Activated CD4-positive, alpha-beta T cell treated with anti-CD3 and anti-CD28 coated beads for 1 hour (primary cell): ENCODE measurements around the gene NECTIN1.

Experiments used
- DNase-seq: peaks from one replicate; pipeline ENCODE4 v3.0.0-alpha.2; 2020

NECTIN1 gene

DNA sequence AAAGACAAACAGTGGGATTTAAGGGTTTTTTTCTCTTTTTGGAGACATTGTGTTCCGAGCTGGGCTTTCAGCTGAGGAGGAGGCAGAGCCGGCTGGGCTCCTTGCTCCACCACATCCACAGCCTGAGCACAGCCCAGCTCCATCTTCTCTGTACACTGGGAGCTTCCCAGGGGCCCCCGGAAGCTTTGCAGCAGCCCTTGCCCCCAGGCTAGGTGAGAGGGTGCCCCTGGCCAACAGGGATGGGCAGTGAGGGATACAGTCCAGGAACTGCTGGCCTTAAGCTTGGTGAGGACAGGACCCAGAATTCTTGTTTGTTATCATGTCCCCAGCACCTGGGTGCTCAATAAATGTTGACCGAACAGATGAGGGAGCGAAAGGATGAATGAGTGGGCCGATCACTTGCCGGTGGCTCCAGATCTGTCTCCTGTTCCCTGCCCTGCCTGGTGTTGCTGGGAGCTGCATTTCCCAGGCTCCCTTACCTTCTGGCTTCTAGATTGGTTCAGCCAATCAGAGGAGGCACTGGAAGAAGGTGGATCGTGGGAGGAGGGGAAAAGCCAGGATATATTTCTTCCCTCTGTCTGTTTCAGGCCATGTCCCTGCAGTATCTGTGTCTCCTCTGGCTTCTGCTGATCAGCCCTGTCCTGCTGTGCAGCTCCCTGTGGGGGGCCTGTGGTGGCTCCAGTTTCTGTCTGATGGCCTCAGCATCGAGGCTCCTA, 26.5 kb upstream of the NECTIN1 start:
- no peak for DNase-seq

DNA sequence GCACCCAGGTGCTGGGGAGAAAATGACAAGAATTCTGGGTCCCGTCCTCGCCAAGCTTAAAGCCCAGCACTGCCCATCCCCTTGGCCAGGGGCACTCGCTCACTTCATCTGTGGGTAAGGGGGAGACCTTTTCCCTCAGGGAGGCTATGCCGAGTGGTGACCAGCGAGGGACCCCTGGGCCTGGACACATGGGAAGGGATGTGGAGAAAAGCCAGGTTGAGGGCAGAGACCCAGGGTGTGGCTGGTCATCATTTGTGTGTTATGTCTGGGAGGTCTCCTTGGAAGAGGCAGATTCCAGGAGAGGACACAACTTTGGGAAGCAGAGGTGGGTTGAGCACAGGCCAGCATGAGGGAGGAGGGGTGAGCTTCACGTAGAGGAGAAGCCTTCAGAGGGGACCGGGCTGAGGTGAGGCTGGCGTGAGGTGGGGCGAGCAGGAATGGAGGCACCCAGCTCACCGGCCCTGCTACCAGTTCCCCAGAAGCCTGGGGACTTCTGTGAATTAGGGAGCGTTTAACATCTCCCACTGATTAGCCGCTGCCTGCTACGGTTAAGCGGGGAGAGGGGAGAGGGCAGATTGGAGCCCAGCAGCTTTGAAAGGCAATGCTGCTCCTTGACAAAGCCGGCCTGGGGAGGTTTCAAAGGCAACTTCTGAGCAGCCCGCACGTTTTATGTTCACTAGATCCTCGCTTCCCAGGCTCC, 25.8 kb upstream of the NECTIN1 start:
- DNase-seq, result no peak

GRCh38 chr11:119754199-119754598, 25.2 kb upstream of the NECTIN1 start:
- DNase-seq, result no peak

DNA sequence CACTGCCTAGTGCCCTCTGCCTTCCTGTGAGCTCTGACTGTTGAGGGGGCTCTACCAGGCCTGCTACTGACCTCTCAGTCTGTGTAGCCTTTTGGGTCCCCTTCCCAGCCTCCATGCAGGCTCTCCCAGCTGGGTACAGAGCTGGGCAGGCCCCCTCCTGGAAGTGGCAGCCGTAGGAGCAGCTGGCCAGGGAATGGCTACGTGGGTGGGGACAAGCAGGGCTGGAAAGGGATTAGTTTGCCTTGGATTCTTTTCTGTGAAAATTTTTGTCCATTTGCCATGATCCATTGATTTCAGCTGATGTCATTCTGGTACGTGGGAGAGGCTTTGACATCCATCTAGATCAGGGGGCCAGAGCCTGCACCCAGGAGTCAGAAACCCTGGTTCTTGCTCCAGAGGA, 23.9 kb upstream of the NECTIN1 start:
- DNase-seq, result no peak

DNA sequence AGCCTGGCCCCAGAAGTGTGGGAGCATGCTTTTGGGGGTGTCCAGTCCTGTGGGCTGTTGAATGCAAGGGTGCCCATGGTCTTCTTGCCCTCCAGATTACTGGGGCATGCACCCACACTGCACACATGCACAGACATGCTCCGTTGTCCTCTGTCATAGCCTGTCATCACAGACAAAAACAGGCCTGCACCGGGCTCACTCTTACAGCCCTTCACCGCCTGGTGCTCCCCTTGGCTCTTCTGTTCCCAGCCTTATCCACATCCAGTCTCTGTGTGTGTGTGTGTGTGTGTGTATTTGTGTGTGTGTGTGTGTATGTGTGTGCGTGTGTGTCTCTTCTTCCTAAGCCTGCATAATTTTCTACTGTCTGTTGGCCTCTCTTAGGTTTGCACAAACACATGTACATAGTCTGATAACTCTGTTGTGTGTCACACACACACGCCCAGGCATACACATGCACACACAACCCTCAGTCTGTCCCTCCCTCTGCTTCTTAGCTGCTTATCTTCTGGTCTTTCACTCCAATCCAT, 23.4 kb upstream of the NECTIN1 start:
- DNase-seq, result no peak

- DNase-seq, result no peak
These were observed 21.1 kb upstream of the NECTIN1 start for GRCh38 chr11:119750056-119750455.

- DNase-seq, result no peak
These were observed 20.1 kb upstream of the NECTIN1 start for GRCh38 chr11:119749006-119749565.

DNA sequence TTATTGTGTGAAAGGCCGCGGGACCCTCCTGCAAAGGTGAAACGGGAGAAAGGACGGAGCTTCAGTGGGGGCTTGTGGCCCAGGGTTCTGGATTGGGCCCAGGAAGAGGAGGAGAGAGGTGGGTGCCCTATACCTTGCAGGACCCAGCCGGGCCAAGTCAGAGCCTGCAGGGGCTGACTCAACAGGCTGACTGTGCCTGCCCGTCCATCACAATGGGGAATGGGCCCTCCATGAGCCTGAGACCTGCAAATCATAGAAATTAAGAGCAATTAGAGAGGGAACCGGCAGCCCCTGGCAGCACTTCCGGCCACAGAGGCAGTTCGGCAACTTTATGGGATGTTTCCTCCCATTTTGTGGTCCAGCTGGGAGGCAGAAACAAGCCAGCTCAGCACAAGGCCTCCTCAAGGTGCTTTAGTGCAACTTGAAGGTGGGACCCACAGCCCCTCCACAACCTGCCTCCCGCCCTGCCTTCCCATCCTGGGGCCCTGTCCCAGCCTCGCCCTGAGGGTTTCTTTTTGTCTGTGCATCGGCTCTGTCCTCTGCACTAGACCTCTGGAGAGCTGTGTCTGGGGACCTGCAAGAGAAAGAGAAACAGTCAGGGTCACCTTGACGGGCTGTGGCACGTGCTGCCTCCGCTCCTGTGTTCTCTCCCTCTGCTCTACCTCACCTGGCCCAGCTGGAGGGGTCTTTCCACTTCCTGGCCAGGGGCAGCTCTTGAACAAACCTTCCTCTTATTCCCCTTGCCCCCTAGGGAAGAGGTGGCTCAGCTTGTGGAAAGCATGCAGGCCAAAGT, 19.1 kb upstream of the NECTIN1 start:
- DNase-seq, result no peak

- DNase-seq, result no peak
These were observed 17.0 kb upstream of the NECTIN1 start for GRCh38 chr11:119745776-119746535.

- DNase-seq, result no peak
These were observed 16.1 kb upstream of the NECTIN1 start for GRCh38 chr11:119745112-119745511.

GRCh38 chr11:119744577-119744976, 15.6 kb upstream of the NECTIN1 start:
- DNase-seq, result no peak

DNA sequence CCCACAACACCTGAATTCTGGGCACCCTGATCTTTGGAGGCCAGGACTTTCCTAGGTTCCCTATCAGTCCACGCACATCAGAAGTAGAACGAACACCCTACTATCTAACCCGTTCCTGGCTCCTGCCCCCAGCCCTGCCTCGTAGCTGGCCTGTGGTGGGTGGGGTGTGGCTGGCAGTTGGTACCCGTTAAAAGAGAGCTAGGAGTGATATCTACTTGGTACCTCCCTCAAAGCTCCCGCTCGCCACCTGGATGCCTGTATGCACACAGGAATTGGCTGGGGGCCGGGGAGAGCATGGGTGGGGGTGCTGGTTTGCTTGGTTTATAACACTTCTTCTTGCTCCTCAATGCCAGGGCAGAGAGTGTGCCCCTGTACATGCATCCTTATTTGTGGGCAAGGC, 14.0 kb upstream of the NECTIN1 start:
- no peak for DNase-seq

DNA sequence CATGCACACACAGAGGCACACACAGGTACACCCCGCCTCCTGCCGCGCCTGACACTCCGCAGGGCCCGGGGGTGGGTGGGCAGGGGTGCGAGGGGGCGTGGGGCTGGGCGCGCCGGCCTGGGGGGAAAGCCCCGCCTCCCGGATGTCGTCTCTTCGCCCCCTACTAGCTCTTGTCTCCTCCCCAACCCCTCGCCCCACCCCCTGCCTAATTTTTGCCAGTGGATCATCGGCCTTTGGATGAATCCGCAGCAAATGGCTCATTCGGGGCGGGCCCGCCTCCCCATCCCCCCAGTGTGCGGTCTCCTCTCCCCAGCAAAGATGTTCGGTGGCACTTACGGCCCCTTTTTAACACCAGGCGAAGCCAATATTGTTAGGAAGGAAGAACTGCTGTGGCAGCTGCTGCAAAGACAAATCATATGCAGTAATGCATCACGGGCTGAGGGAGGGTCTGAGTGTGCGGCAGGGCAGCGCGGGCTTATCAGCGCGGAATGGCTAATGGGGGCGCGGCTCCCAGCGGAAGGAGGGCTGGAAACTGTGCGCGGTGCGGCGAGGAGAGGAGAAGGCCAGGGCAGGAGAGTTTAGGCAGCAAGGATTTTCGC, 13.4 kb upstream of the NECTIN1 start:
- no peak for DNase-seq

- peak; percentile 46 for DNase-seq
These were observed 12.6 kb upstream of the NECTIN1 start for GRCh38 chr11:119741369-119742262.

DNA sequence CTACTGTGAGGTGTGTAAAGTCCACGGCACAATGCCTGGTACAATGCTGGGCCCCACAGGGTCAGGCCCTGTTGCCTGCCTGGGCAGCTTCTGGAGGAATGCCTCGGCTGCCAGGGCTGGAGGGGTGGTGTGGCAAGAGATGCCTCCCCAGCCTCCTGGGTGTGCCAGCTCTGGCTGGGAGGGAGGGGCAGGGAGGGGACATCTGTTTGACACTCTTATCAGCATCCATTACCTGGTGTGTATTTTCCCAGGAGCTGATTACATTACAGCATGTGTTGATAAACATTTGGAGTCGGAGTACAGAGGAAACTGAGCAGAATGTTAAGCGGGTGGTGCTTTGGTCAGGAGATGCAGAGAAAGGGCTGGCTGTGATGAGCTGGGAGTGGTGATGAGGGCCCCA, 11.0 kb upstream of the NECTIN1 start:
- no peak for DNase-seq

- DNase-seq, result no peak
These were observed 10.2 kb upstream of the NECTIN1 start for GRCh38 chr11:119739021-119739703.

DNA sequence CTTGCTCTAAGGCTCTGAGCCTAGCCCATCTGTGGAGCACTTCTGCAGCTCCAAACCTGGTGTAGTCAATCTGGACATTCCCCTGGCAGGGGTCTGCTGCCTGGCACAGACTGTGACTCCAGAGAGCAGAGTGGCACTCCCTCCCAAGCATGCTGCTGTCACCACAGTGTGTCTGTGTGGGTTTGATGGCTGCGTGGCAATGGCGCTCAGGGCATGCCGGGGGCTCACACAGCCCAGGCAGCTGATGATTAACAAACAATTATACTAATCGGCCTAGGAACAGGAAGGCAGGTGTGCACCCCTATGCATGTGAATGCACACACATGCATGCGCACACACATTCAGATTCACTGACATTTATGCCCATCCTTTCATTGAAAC, 9.0 kb upstream of the NECTIN1 start:
- no peak for DNase-seq

GRCh38 chr11:119737366-119738058, 8.5 kb upstream of the NECTIN1 start:
- no peak for DNase-seq

DNA sequence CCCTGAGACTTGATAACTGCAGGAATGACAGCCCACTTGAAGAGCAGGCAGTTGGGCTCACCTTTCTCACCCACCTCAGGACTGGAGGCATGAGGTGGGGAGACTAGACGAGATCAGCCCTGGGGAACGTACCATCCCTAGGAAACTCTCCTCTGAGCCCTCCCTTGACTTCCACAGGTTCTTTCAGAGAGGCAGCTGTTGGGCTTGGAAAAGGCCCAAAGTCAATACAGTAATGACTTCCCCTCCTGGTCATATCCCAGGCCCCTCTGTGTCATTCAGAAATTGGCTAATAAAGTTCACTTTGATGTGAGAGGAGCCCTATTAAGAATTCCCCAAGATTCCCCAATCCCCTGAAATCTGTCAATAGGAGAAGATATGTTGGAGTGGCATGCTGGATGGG, 5.8 kb upstream of the NECTIN1 start:
- no peak for DNase-seq
